ENCODE data around the gene KRT33A. TPM values are rescaled to one million over a fixed set of nuclear protein-coding genes. Genes with fewer than 3 reads are reported as not detected.
A peak's percentile ranks its signal among the peaks of the same experiment; 100 is the strongest.

The KRT33A gene
- total RNA-seq, 3 donors from 2014 or later (not counting 1 experiment from before 2014, with no cell fraction given), result not detected

DNA sequence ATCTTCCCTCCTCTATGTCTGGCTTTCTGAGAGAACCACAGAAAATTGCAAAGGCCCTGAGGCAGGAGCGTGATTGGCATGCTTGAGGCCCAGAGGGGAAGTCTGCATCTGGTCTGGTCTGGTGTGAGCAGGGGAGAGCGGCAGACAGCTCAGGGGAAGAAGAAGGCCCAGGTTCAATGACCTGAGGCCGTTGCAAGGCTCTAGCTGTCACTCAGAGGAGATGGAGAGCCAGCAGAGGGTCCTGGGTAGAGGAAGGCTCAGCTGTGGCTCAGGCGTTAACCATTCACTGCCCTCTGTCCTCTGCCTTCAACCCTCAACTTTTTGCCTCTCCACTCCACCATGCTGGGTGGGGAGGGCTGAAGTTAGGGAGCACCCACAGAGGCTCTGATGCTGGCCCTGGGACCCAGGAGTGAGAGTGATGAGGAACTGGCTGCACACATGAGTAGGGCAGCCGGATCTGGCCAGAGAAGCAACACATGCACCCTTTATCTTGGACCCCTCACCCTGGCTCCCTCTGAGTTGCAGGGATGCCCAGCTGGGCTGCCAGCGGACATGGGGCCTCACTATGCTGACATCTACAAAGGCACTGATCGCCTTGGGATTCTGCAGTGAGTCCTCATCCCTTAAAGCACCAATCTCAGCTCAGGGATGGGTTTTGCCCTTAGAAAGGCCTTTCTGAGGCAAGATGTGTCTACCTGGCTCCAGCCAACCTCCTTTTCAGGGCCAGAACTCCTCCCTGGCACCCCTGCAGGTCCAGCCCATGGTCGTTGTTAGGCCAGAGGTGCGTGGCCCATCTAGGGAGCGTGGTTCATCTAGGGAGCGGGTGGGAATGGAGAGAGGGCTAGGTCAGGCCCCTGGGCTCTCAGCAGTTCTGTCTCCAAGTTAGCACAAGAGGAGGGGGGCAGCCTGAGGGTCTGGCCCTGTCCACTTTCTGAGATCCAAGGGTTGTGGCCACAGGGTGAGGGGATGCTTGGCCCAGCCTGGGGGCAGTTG is 27.4 kb downstream of the KRT33A start:
- Histone ChIP-seq H3K27me3 (ENCODE audit: control insufficient read depth, insufficient read depth, low read length) (no peaks in the 10 kb centered on the region), H3K27ac (ENCODE audit: low read length) (no peak overlapping the region), H3K9me3 (ENCODE audit: control insufficient read depth, insufficient read depth, low read length) (no peaks in the 10 kb centered on the region), H3K4me1 (ENCODE audit: control insufficient read depth, insufficient read depth, low read length) (peaks cover 30% of the 10 kb centered on the region), H3K36me3 (ENCODE audit: control insufficient read depth, insufficient read depth, low read length) (no peaks in the 10 kb centered on the region), H3K4me3 (ENCODE audit: low read length) (no peak overlapping the region)
- Mint-ChIP-seq H3K4me1 (no peaks in the 10 kb centered on the region), H3K27me3 (ENCODE audit: low read depth in 2 of 2) (peaks cover 0 to 3% of the 10 kb centered on the region in 2 donors), H3K36me3 (no peaks in the 10 kb centered on the region), H3K9me3 (peaks cover 0 to 3% of the 10 kb centered on the region in 2 donors), H3K27ac (no peak overlapping the region), H3K4me3 (no peak overlapping the region)
- WGBS (ENCODE audit: insufficient coverage), result 88% methylated on average over 10 of the region's 11 CpGs
- ATAC-seq, result no peak
- no peak for DNase-seq
- intact Hi-C loops (cut with micrococcal nuclease), result loop anchor here (10.0 kb wide), 2 partner anchors 418 to 518 kb away; no protein-coding TSS in a partner anchor
- TF ChIP-seq, protein P1, sequence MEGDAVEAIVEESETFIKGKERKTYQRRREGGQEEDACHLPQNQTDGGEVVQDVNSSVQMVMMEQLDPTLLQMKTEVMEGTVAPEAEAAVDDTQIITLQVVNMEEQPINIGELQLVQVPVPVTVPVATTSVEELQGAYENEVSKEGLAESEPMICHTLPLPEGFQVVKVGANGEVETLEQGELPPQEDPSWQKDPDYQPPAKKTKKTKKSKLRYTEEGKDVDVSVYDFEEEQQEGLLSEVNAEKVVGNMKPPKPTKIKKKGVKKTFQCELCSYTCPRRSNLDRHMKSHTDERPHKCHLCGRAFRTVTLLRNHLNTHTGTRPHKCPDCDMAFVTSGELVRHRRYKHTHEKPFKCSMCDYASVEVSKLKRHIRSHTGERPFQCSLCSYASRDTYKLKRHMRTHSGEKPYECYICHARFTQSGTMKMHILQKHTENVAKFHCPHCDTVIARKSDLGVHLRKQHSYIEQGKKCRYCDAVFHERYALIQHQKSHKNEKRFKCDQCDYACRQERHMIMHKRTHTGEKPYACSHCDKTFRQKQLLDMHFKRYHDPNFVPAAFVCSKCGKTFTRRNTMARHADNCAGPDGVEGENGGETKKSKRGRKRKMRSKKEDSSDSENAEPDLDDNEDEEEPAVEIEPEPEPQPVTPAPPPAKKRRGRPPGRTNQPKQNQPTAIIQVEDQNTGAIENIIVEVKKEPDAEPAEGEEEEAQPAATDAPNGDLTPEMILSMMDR (IDR thresholded peaks at IDR 0.05), result no peak

DNA sequence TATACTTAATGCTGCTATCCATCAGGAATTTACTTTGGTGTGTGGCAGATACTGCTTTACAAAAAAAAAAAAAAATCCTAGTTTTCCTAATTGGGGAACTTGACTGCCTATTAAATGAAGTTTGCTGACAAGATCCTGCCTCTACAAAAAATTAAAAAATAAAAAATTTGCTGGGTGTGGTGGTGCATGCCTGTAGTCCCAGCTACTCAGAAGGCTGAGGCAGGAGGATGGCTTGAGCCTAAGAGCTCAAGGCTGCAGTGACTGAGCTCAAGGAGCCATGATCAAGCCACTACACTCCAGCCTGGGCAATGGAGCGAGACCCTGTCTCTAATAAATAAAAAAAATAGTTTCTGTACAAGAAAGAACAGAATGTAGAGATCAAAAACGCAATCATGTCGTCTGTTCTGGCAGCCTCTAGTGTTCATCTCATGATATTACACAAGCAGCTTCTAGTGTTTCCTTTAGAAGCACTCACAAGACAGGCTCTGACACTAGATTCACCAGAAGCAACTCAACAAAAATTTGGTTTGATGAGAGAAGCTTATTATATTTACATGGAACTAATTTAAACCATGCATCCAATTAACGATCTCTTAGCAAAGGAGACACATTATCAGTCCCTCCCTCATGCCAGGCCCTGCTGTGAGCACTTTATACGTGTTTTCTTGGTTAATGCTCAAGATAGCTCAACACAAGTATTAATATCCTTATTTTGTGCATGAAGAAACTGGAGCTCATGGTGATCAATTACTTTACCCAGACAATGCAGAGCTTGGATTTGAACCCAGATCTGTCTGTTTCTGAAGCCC is 28.3 kb downstream of the KRT33A start:
- no peaks in the 10 kb centered on the region for H3K9me3 ChIP-seq (ENCODE audit: control insufficient read depth, insufficient read depth, low read length)
- Mint-ChIP-seq H3K27me3 (ENCODE audit: low read depth in 2 of 2) (peaks cover 0 to 5% of the 10 kb centered on the region in 2 donors), H3K9me3 (peaks cover 0 to 3% of the 10 kb centered on the region in 2 donors), H3K27ac (no peak overlapping the region), H3K36me3 (no peaks in the 10 kb centered on the region), H3K4me3 (no peak overlapping the region), H3K4me1 (no peaks in the 10 kb centered on the region)
- H3K4me3 ChIP-seq (ENCODE audit: low read length), result no peak overlapping the region
- H3K36me3 ChIP-seq (ENCODE audit: control insufficient read depth, insufficient read depth, low read length), result no peaks in the 10 kb centered on the region
- peak; percentile 51 to 76 (median 64) for ATAC-seq
- H3K4me1 ChIP-seq (ENCODE audit: control insufficient read depth, insufficient read depth, low read length), result peaks cover 21% of the 10 kb centered on the region
- intact Hi-C loops (cut with micrococcal nuclease), result loop anchor here (10.0 kb wide), 2 partner anchors 417 to 517 kb away; no protein-coding TSS in a partner anchor
- WGBS (ENCODE audit: insufficient coverage), result 36% methylated on average over 4 of the region's 5 CpGs
- H3K27ac ChIP-seq (ENCODE audit: low read length), result no peak overlapping the region
- no peaks in the 10 kb centered on the region for H3K27me3 ChIP-seq (ENCODE audit: control insufficient read depth, insufficient read depth, low read length)
- TF ChIP-seq, protein P1 (IDR thresholded peaks at IDR 0.05), result peak; percentile 75
- peak in 1 of 2 donors; percentile 75 for DNase-seq

DNA sequence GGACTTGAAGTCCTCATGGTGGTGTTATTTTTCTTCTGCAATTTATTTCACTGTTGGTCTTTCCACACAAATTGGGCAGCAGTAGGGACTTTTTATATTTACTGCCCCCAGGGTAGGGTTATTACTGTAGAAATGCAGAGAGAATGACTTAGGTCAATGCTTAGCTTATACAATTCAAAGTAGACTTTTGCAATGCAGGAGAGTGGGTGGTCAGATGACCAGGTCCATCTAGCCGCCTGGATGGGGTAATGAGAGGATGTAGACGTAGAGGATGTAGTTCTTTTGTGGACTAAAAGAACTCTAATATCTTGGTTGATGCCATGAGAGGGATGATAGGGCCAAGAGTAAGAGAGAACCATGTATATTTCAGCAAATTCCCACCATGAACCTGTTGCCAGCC is 32.4 kb downstream of the KRT33A start:
- intact Hi-C loops (cut with micrococcal nuclease), result no loop called here
- H3K9me3 Mint-ChIP-seq, result peaks cover 0 to 3% of the 10 kb centered on the region in 2 donors
- TF ChIP-seq, protein P1 (IDR thresholded peaks at IDR 0.05), result no peak
- DNase-seq (no peak), ATAC-seq (no peak)
- Histone ChIP-seq H3K4me3 (ENCODE audit: low read length) (no peak overlapping the region), H3K27me3 (ENCODE audit: control insufficient read depth, insufficient read depth, low read length) (no peaks in the 10 kb centered on the region), H3K27ac (ENCODE audit: low read length) (no peak overlapping the region), H3K4me1 (ENCODE audit: control insufficient read depth, insufficient read depth, low read length) (peaks cover 4% of the 10 kb centered on the region), H3K36me3 (ENCODE audit: control insufficient read depth, insufficient read depth, low read length) (no peaks in the 10 kb centered on the region), H3K9me3 (ENCODE audit: control insufficient read depth, insufficient read depth, low read length) (no peaks in the 10 kb centered on the region)
- H3K4me1 Mint-ChIP-seq, result no peaks in the 10 kb centered on the region
- WGBS (ENCODE audit: insufficient coverage), result 35% methylated on average over 2 of the region's 2 CpGs
- peaks cover 8 to 10% of the 10 kb centered on the region in 2 donors for H3K27me3 Mint-ChIP-seq (ENCODE audit: low read depth in 2 of 2)
- H3K4me3 Mint-ChIP-seq, result no peak overlapping the region
- H3K36me3 Mint-ChIP-seq, result no peaks in the 10 kb centered on the region
- H3K27ac Mint-ChIP-seq, result no peak overlapping the region

Measured in natural killer cell (primary cell).